T47D (cell line): ENCODE results near the gene ZDHHC17.

ENCODE experiments used
- DNase-seq, 2 experiments: peaks; one replicate each; pipeline versions ENCODE4 v3.0.0 to v3.0.0-alpha.2; 2011 to 2012; ENCODE audit warnings: low read depth in 1 of 2, low spot score in 1 of 2
- JUND ChIP-seq: IDR thresholded peaks from 2 replicates; pipeline ENCODE4 v1.6.1; 2012; ENCODE audit warnings: low read depth
- in situ Hi-C: cut with HindIII; loops from 2 replicates; pipeline ENCODE4 v1.10.0; 2016; ENCODE audit warnings: low sequenced_read_pairs, low pct_unique_long_range_greater_than_20kb

Gene ZDHHC17

GRCh38 chr12:76878099-76878898, 114.4 kb downstream of the ZDHHC17 start:
- DNase-seq = no peak
- in situ Hi-C loops = no loop called here
- TF ChIP-seq JUND = no peak

- in situ Hi-C loops = no loop called here
Observed at GRCh38 chr12:76878899-76879709, 115.2 kb downstream of the ZDHHC17 start, which contains the start of gene CSRP2. Gene CSRP2, minus strand, starts transcription at chr12:76879019. Its CDS starts 12,759 bp downstream, at chr12:76866260.

DNA sequence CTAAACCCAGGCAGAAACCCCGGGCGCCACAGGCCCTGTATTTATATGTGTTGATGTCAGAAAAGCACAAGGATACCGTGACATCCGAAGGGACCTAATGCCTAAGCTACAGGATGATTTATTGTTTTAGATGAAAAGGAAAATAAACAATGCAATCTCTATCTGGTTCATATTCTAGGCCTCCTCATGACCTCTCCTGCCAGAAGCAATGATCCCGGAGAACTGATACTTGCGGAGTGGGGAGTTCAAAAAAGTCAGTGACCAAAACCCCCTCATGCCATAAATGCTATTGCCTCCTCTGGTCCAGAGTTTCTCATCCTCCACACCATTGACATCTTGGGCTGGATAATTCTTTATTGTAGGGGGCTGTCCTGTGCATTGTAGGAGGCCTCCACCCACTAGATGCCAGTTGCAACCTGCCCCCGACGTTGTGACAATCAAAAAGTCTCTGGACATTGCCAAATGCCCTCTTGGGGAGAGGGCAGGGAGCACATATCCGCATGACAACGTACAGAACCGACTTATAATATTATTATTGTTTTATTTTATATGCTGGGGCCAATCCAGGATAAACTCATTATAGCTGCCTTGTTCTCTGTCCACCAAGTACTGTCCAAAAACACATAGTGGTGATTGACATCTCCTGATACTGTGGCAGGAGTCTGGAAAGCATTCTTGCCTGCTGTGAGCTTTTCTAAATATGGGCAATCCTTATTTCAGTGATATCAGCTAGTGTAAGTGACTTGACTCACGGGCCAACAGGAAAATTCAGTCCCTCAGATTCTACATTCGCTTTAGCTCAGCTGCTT, 116.0 kb downstream of the ZDHHC17 start:
- DNase-seq = no peak
- in situ Hi-C loops = no loop called here
- no peak for TF ChIP-seq JUND

More at GRCh38 chr12:76878899-76879709, 115.2 kb downstream of the ZDHHC17 start, which contains the start of gene CSRP2:
- no peak for DNase-seq
- TF ChIP-seq JUND = no peak

DNA sequence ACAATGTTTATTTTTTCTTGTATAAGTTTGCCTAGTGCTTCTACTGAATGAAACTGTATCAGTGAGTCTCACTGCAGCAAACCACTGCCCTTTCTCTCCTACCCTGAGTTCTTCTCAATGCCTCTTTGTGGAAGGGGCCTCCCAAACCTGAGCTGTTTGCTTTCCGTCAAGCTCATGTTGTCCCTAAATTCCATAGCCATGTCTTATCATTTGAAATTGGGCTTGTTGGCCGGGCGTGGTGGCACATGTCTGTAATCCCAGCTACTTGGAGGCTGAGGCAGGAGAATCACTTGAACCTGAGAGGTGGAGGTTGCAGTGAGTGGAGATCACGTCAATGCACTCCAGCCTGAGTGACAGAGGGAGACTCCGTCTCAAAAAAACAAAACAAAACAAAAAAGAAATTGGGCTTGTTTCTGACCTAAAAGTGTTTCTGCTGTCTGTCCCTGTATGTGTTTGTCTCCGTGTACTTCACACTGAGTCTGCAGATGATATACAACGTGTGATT, 116.7 kb downstream of the ZDHHC17 start:
- TF ChIP-seq JUND = no peak
- no peak for DNase-seq
- in situ Hi-C loops = no loop called here

- no peak for TF ChIP-seq JUND
- in situ Hi-C loops = no loop called here
- DNase-seq = no peak
Observed at GRCh38 chr12:76881142-76881541, 117.2 kb downstream of the ZDHHC17 start.

GRCh38 chr12:76882367-76882766, 118.5 kb downstream of the ZDHHC17 start:
- in situ Hi-C loops = no loop called here
- TF ChIP-seq JUND = no peak
- DNase-seq = no peak

DNA sequence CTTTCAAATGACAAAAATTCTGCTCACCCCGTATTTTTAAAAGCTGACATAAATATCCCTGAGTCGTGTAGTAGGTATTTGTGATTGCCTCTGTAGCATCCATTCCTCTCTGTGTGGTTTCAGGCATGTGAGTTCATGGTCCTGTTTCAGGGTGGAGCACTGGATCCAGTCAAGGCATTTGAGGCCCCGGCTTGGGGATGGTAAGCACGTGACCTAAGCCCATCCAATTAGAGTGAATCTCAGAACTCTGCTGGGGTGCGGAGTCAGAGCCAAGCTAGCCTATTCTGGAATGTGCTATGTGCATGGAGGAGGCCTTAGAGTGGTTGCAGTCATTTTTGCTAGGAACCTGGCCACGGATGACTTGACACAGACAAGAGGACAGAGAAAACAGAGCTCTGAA, 119.2 kb downstream of the ZDHHC17 start:
- no peak for TF ChIP-seq JUND
- in situ Hi-C loops = no loop called here
- no peak for DNase-seq

DNA sequence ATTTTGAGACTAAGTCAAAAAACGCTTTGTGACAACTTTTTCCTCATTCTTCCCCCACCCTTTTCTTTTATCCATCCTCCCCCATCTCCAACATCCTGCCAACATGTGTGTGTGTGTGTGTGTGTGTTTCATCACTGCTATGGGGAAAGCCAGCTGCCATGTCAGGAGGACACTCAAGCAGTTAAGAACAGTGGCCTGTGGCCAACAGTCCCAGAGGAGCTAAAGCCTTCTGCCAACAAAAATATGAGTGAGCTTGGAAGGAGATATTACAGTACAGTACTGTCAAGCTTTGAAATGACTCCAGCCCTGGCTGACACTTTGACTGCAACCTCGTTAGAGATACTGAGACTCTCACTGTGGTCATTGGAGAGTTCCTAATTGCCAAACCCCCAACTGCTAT, 119.9 kb downstream of the ZDHHC17 start:
- TF ChIP-seq JUND = no peak
- DNase-seq = no peak
- in situ Hi-C loops = no loop called here

GRCh38 chr12:76888775-76889174, 124.9 kb downstream of the ZDHHC17 start:
- DNase-seq = no peak
- TF ChIP-seq JUND = no peak
- in situ Hi-C loops = no loop called here

DNA sequence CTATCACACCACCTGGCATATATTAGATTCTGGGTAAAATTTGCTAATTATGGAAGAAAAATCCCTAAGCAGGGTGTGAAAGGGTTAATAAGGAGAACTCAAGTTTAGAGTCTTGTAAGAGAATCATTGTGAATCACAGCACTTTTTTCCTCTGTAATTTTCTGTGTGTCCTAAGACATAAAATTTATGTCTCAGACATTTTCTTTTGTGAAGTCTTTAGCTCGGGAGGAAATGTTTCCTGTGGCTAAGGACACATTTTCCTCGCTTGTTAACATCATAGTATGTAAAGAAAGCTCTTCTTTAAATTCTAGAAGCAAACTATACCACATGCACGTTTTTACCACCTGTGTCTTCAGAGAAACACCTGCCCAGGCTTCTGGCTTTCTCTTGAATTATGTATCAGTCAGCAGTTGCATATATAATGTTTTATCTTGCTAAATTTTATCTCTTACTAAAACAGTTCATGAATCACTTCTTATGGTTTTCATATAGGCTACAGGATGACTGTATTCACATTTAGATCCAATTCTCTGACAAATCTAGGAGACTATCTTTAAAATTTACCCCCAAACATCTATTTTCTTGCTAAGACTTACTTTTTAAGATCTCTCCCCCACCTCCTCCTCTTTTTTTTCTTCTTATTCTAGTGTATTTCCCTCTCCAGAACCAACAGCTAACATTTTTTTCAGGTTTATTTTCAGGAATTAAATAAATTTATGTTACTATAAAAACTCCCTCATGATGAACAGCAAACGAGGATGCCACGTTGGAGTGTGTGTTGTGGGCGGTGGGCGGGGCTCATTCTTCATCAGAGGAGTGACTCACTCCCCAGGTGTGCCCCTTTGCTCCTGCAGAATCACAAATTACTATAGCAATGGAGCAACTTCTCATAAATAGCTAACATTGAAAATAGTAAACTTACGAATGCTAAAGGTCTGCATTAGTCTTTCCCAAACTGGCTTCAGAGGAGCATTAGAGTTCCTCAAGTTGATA, 126.5 kb downstream of the ZDHHC17 start:
- no peak for TF ChIP-seq JUND
- in situ Hi-C loops = no loop called here
- DNase-seq = no peak

DNA sequence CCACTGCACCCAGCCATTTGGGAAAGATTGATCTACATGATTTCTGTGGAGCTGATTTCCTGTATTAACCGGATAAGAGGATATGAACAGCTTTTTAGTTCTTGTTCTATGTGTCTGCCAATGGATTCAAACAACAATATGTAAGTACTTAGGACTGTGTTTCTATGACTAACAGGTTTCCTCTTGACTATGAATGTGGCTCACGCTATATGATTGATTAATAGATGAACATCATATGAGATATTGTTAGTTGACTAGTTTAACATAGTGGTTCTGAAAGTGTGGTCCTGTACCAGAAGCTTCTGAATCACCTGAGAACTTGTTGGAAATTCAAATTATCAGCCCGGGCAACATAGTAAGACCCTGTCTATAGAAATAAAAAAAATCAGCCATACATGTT, 127.7 kb downstream of the ZDHHC17 start:
- in situ Hi-C loops = no loop called here
- no peak for DNase-seq
- no peak for TF ChIP-seq JUND
